ENCODE measurements around the gene WSCD2. TPM values are rescaled to one million over a fixed set of nuclear protein-coding genes. Genes with fewer than 3 reads are reported as not detected.

Gene WSCD2
- total RNA-seq, 4 donors from 2014 or later = under 0.01 to 1.5 (median 0.49) TPM; not detected in 1

DNA sequence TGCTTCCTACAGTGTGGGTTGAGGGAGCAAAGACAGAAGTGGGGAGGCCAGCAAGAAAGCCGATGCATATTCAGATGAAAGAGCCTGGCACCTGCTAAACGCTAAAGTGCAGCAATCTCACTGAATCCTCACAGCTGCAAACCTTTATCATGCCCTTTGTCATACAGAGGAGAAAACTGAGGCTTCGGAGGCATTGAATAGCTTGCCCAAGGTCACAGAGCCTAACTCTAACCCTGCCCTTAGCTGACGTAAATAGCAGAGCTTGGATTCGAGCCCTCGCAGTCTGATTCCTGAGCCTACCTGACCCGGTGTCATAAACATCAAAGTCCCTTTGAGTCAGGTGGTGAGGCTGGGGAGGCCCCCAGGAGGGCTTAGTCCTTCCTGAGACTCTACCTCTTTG lies 155.1 kb downstream of the WSCD2 start:
- TF ChIP-seq, protein P1, sequence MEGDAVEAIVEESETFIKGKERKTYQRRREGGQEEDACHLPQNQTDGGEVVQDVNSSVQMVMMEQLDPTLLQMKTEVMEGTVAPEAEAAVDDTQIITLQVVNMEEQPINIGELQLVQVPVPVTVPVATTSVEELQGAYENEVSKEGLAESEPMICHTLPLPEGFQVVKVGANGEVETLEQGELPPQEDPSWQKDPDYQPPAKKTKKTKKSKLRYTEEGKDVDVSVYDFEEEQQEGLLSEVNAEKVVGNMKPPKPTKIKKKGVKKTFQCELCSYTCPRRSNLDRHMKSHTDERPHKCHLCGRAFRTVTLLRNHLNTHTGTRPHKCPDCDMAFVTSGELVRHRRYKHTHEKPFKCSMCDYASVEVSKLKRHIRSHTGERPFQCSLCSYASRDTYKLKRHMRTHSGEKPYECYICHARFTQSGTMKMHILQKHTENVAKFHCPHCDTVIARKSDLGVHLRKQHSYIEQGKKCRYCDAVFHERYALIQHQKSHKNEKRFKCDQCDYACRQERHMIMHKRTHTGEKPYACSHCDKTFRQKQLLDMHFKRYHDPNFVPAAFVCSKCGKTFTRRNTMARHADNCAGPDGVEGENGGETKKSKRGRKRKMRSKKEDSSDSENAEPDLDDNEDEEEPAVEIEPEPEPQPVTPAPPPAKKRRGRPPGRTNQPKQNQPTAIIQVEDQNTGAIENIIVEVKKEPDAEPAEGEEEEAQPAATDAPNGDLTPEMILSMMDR (IDR thresholded peaks at IDR 0.05; ENCODE audit: low read depth) = no peak

DNA sequence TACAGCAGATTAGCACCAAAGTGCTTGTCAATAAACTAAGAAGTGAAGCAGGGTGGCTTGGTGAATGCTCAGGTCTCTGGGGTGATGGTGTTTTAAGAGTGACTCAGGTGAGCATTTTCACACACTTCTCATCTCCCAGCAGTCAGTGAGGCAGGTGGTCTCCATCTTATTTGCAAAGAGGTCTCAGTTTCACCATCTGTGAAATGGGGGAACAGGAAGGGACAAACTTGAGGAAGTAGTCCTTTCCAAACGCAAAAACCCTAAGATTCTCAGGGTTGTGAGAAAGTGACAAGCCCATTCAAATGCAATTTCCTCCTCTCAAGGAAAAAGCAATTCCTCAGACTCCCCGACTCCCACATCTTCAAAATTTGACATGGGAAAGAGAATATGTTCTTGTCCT lies 155.9 kb downstream of the WSCD2 start:
- TF ChIP-seq, protein P1 (IDR thresholded peaks at IDR 0.05; ENCODE audit: low read depth) = no peak

DNA sequence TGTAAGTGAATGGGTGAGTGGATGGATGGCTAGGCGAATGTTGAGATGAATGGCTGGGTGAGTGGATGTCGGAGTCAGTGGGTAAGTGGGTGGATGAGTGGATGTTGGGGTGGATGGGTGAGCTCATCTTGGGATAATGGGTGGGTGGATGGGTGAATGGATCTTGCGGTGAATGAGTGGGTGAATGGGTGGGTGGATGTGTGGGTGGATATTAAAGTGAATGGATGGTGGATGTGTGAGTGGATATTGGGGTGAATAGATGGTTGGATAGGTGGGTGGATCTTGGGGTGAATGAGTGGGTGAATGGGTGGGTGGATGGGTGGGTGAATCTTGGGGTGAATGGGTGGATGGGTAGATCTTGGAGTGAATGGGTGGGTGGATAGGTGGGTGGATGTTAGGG lies 158.1 kb downstream of the WSCD2 start:
- TF ChIP-seq, protein P1 (IDR thresholded peaks at IDR 0.05; ENCODE audit: low read depth) = no peak

DNA sequence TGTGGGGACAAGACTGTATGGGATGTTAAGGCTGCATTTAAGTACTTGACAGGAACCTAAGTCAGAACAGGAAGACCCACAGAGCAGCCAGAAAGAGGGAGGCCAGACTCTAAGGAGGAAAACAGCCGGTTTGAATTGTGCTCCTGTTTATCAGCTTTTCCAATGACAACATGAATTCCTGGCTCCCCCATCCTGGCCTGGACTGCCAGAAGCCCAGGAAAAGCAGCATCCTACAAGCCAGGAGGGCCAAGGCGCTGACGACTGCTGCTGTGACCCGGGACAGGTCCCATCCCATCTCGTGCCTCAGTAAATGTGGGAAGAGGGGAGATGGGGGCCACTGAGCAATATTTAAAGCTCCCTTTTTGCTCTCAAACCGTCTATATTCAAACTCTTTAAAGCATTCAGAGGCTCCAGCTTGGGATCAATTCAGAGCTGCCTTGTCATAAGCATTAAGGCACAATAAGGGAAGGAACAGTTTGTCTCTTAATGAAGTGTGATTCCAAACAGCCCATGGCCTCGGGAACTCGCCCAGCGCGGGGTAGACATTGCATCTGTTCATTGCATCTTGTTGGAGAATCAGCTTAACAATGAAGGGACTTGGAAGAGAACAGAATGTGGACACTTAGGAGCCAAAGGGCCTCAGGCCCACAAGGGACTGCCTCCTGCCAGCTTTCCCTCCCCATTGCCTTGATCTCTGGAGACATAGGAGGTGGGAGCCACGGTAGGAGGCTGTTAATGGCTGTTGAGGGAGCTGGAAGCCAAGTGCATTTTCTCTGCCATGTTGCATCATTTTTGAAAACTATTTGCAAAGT lies 160.5 kb downstream of the WSCD2 start:
- TF ChIP-seq, protein P1 (IDR thresholded peaks at IDR 0.05; ENCODE audit: low read depth) = no peak

DNA sequence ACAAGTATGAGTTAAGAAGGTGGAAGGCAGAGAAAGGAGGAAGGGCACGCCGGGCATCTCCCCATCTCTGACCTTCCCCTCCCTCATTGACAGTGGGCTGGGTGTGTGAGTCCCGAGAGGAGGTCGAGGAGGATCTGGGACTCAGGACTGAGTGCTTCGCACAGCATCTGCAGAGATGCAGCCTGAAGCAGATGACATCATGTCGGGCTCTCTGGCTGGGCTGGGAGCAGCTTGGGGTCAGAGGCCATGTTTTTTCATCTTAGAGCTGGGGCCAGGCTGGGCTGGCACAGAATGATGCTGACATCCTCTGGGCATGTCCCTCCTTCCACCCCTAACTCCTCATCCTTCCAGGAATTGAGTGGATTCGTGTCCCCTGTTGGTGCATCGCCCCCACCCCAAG lies 166.6 kb downstream of the WSCD2 start:
- TF ChIP-seq, protein P1 (IDR thresholded peaks at IDR 0.05; ENCODE audit: low read depth) = no peak

DNA sequence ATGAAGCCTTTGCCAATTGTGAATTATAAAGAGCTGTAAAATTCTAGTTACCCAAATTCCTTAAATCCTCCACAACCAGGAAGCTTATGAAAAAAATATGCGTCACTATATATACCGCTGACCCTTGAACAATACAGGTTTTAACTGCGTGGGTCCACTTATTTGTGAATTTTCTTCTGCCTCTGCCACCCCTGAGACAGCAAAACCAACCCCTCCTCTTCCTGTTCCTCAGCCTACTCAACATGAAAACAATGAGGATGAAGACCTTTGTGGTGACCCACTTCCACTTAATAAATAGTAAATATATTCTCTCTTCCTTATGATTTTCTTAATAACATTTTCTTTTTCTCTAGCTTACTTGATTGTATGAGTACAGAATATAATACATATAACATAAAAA lies 167.9 kb downstream of the WSCD2 start:
- TF ChIP-seq, protein P1 (IDR thresholded peaks at IDR 0.05; ENCODE audit: low read depth) = no peak

DNA sequence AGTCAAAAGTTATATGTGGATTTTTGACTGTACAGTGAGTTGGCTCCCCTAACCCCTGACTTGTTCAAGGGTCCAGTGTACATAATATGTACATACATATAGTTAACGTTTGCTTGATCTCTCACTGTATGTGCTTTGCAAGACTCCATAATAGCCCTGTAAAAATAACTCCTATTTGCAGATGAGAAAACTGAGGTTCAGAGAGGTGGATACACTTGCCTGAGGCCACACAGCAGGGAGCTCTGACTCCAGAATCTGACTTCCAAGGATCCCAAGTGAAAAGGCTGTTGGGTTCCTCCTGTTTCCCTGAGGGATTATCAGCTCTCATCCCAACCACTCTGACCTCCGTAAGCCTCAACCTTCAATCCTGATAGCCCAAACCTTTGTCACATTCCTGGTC lies 168.3 kb downstream of the WSCD2 start:
- TF ChIP-seq, protein P1 (IDR thresholded peaks at IDR 0.05; ENCODE audit: low read depth) = no peak
